ENCODE measurements around the gene HACE1.

DNA sequence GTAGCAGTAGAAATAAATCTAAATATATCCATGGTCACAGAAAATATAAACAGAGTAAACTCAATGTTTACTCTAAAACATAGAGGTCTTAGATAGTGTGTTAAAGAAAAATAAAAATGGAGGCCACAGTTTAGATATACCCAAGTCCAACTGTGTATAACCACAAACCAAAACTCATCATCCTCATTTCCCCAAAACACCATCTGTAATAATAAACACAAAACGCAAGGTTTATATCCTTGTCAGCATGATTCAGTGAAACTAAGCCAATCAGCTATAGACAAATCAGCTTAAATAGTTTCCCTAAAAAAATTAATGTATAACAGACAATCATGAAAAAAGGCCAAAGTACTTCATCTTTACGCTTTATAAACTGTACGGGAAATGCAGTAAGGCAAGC lies 2.7 kb upstream of the HACE1 start:
- TF ChIP-seq POLR2A (IDR thresholded peaks at IDR 0.05) (no peak), CTCF (IDR thresholded peaks at IDR 0.05) (no peak)

Data from prostate gland (tissue), 2 donors.